Right renal cortex interstitium (tissue), 3 donors: ENCODE data around the gene SFXN2. TPM values are rescaled to one million over a fixed set of nuclear protein-coding genes. Genes with fewer than 3 reads are reported as not detected.
A peak's percentile ranks its signal among the peaks of the same experiment; 100 is the strongest.
"Not testable (repeated sequence)": the region's sequence is repeated elsewhere in the genome, so short reads cannot be mapped to it uniquely, and the experiment has no call there.

Source experiments
- DNase-seq, 3 donors: peaks; one replicate each; pipeline ENCODE4 v3.0.0-alpha.2; 2013; ENCODE audit warnings: low read depth in 3 of 3, low spot score in 2 of 3
- polyA plus RNA-seq, 3 donors: library from polyadenylated mRNA; unstranded; fragments of 120-200 nt; gene quantifications; one replicate each; pipeline ENCODE4 v1.2.1, GENCODE V29; 2013; ENCODE audit not compliant: insufficient read length in 3 of 3

Gene SFXN2
- polyA plus RNA-seq, 3 donors, result 44.0 to 48.3 (median 47.1) TPM

- peak in 1 of 3 donors; percentile 50 for DNase-seq
Observed at GRCh38 chr10:102718220-102718619, 3.8 kb downstream of the SFXN2 start.

GRCh38 chr10:102720337-102720736 is 5.9 kb downstream of the SFXN2 start:
- no peak for DNase-seq

DNA sequence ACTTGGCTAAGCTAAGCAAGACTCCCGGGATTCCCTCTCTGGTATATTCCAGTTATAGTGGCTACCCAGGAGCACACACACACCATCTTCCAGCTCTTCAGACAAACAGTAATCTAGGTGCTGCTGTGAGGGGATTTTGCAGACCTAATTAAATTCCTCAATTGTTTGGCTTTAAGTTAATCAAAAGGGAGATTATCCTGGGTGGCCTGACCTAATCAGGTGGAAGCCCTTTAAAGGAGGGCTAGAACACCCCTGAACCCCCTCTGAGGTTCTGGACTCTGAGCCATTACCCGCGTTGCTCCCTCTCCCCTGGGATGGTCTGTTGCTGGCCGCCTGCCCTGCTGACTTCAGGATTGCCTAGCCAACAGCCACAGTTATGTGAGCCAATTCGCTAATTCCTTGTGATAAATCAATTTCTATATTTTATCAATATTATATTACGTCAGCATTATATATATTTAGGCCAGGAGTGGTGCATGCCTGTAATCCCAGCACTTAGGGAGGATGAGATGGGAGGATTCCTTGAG is 6.4 kb downstream of the SFXN2 start:
- no peak for DNase-seq

- DNase-seq, result no peak
Observed at GRCh38 chr10:102721954-102722353, 7.5 kb downstream of the SFXN2 start.

DNA sequence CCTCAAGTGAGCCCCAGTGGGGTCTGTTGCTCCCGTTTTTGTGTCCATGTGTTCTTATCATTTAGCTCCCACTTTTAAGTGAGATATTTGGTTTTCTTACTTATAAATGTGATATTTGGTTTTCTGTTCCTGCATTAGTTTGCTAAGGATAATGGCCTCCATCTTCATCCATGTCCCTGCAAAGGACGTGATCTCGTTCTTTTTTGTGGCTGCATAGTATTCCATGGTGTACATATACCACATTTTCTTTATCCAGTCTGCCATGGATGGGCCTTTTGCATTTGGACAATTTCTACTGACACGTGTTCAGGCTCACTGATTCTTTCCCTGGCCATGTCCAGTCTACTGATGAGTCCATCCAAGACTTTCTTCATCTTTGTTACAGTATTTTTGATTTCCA is 9.6 kb downstream of the SFXN2 start:
- no peak for DNase-seq

GRCh38 chr10:102726274-102726673 is 11.8 kb downstream of the SFXN2 start:
- DNase-seq, result no peak

DNA sequence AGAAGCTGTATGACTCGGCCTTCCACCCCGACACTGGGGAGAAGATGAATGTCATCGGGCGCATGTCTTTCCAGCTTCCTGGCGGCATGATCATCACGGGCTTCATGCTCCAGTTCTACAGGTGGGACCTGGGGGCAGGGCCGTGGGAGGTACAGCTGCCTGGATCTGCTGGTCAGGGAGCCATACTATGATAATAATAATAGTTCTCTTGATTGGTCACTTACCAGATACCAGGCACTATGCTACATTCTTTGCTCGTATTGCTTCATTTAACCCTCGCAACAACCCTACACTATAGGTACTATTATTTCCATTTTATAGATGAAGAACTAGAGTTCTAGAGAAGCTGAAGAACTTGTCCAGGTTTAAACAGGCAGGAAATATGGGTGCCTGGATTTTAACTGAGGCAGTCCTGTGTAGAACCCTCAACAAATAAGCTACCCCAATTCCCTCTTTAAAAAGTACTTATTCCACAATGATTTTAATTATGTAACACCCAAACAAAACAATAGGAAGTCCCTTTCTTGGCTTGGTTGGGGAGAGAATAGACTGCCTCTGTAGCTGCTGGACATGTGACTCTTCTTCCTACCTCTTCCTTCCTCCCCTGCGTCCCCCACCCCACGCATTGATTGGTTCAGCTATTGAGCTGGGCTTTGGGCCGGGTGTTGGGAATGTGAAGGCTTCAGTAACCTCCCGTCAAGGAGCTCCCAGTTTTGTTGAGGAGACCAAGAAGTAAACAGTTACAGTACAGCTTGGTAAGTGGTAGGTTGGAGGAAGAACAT is 12.8 kb downstream of the SFXN2 start:
- DNase-seq, result no peak

GRCh38 chr10:102729029-102730026 is 14.9 kb downstream of the SFXN2 start:
- DNase-seq, result peak in 1 of 3 donors; percentile 56

GRCh38 chr10:102731222-102731800 is 16.9 kb downstream of the SFXN2 start:
- no peak for DNase-seq

DNA sequence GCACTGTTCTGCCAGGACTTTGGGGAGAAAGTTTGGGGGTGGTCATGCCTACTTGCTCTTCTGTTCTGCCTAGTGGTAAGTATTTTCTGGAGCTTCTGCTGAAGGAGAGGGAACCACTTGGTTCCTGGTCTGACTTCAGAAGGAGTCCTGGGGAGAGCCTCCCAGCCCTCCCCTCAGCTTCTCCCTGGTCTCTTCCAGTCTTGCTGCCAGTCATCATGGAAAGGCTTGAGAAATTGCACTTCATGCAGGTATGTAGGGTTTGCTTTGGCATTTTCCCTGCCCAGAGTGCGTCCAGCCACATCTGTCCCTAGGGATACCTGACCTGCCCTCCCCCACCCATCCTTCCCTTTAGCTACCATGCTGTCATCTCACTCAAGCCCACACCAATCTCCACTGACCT is 18.2 kb downstream of the SFXN2 start:
- DNase-seq, result no peak

DNA sequence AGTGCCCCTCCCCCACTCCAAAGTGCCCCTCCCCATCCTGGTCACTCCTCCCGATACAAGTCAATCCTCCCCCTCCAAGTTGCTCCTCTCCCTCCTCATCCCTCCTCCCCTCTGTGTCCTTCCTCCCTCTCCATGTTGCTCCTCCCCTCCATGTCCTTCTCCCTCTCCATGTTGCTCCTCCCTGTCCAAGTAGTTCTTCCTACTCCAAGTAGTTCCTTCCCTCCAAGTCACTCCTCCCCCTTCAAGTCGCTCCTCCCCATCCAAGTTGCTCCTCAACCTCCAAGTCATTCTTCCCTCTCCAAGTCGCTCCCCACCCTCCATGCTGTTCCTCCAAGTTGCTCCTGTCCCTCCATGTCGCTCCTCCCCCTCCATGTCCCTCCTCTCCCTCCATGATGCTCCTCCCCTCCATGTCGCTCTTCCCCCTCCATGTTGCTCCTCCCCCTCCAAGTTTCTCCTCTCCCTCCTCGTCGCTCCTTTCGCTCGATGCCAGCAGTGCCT is 20.7 kb downstream of the SFXN2 start:
- DNase-seq, result no peak

- no peak for DNase-seq
Observed at GRCh38 chr10:102738692-102739121, 24.3 kb downstream of the SFXN2 start.

DNA sequence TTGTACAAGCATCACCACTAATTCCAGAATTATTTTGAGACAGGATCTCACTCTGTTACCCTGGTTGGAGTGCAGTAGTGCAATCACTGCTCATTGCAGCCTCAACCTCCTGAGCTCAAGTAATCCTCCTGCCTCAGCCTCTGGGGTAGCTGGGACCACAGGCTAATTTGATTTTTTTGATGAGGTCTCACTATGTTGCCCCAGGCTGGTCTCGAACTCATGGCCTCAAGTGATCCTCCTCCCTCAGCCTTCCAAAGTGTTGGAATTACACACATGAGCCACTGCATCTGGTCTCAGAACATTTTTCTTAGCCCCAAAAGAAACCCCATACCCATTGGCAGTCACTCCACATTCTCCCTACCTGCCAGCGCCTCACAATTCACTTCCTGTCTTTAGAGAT is 25.8 kb downstream of the SFXN2 start:
- DNase-seq, result no peak

- no peak for DNase-seq
Observed at GRCh38 chr10:102741726-102742237, 27.3 kb downstream of the SFXN2 start.

GRCh38 chr10:102742313-102742712 is 27.9 kb downstream of the SFXN2 start:
- DNase-seq, result not testable (repeated sequence)

- no peak for DNase-seq
Observed at GRCh38 chr10:102743078-102743587, 28.7 kb downstream of the SFXN2 start.

DNA sequence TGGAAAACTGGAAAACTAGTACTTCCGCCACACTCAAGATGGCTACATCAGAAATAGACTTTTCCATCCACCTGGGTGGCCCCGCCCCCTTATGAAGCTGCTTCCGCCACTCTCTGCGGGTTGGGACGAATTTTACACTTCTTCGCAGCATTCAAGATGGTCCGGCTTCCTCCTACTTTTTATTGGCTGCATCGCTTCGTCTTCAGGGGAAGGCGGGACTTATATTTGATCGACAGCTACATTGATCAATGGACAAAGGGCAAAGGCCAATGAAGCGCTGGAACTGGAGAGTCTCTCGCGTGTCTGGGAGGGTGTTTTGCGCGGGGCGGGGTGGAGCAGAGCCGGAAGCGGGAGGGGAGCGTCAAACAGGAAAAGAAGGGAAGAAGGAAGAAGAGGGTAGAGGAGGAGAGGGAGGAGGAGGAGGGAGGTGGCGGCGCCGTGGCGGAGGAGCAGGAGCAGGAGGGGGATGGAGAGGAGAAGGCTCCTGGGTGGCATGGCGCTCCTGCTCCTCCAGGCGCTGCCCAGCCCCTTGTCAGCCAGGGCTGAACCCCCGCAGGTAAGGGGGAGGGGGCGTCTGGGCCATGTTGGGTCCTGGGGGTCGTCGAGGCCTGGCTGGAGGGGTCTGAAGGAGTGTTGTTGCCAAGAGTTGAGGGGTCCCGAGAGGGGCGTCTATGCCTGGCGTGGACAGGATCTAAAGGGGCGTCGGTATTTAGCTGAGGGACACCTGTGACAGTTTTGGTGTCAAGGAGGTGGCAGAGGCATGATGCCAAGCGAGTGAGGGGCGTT is 29.3 kb downstream of the SFXN2 start, which contains the start of gene WBP1L:
TSS of gene WBP1L (plus strand) at position 361 of the 786 bp plus-strand sequence. CDS start at position 467, 106 bp downstream.
- peak; percentile 99 to 100 (median 100) for DNase-seq

DNA sequence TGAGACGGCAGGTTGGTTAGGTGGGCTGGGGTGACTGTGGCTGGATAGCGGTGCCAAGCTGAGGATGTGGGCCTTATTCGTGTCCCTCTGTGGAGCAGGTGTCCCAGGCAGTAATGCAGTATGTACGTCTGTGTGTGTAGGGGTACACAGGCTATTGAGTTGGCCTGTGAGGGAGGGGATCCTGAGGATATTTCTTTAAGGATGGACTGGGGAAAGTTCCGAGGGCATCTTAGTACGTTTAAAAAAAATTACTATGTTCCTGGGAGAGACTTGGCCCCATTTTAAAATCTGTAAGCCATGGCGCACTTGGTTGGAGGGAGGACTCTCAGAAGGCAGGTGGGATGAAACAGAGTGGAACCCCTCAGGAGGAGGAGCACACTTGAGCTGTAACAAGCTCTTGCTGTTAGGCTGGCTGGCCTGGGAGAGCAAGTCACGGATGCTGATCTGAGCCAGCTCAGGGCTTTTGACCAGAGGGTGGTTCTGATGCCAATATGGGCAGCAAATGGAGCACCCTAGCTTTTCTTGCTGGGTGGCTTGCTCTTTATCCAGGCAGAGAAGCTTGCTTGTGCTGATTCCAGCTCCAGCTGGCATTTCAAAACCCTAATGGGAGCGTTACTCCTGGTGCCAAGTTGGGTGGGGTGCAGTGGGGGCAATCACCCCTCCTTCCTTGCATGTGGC is 30.1 kb downstream of the SFXN2 start:
- peak in 1 of 3 donors; percentile 29 for DNase-seq

DNA sequence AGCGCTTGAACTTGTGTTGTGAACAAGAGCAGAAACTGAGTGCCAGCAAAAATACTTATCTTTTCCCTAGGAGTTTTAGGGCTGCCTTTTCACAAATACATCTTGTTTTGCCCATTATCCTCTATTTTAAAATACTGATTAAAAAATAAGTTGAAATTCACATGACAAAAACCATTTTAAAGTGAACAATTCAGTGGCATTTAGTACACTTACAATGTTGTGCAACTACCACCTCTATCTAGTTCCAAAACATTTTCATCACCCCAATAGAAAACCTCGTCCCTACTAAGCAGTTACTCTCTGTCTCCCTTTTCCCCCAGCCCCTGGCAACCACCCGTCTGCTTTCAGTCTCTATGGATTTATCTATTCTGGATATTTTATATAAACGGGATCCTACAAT is 30.7 kb downstream of the SFXN2 start:
- no peak for DNase-seq
